Activated naive CD8-positive, alpha-beta T cell treated with anti-CD3 and anti-CD28 coated beads for 36 hours (primary cell): ENCODE measurements around the gene PERP. TPM values are rescaled to one million over a fixed set of nuclear protein-coding genes. Genes with fewer than 3 reads are reported as not detected.
"Not testable (repeated sequence)": the region's sequence is repeated elsewhere in the genome, so short reads cannot be mapped to it uniquely, and the experiment has no call there.

Experiments
- DNase-seq: peaks from one replicate; pipeline ENCODE4 v3.0.0; 2021
- H3K27ac Mint-ChIP-seq: one replicate; pipeline ENCODE4 v1.8.0; 2022; ENCODE audit warnings: mild to moderate bottlenecking, moderate library complexity, mixed read lengths
- H3K27me3 Mint-ChIP-seq: one replicate; pipeline ENCODE4 v1.8.0; 2022; ENCODE audit warnings: mild to moderate bottlenecking, mixed read lengths
- H3K36me3 Mint-ChIP-seq: one replicate; pipeline ENCODE4 v1.8.0; 2021; ENCODE audit warnings: mild to moderate bottlenecking, mixed read lengths
- H3K4me1 Mint-ChIP-seq: one replicate; pipeline ENCODE4 v1.8.0; 2021; ENCODE audit warnings: mixed read lengths
- H3K4me3 Mint-ChIP-seq: one replicate; pipeline ENCODE4 v1.8.0; 2022; ENCODE audit warnings: mild to moderate bottlenecking, moderate library complexity, mixed read lengths
- H3K9me3 Mint-ChIP-seq: one replicate; pipeline ENCODE4 v1.8.0; 2022; ENCODE audit warnings: mixed read lengths
- total RNA-seq, 2 experiments: library from RNA; stranded (reverse); gene quantifications; one replicate each; pipeline ENCODE4 v1.2.3, GENCODE V29; 2021

PERP gene
- 1 to 10 TPM; 2.0 to 2.1 TPM for total RNA-seq

DNA sequence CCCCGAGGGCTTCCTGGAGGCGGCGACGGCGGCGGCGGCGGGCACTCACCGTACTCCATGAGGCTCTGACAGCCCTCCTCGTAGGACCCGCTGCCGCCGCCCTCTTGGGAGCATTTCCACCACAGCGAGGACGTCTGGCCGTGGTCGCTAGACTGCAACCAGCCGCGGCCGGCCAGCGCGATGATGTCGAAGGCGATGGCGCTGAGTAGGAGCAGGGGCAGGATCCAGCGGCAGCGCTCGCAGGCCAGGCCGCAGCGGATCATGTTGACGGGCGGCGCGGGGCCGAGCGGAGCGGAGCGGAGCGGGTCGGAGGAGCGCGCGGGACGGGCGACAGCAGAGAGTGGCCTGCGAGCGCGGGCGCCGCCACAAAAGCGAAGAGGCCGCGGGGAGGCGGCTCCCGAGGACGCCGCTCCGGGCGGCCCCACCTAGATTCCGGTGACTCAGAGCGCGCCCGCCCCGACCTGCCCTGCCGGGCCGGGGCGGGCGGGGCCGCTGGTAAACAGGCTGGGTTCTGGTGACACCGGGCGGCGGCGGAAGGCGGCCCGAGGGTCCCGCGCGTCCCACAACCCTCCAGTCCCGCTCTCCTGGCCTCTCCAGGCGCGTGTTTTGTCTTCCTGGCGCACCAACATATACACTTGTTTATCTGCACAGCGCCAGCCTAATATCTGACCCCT lies at the start of gene PERP:
Gene PERP (minus strand): TSS at position 342 of the 674 bp plus-strand sequence. CDS start 79 bp downstream, at position 263.
- peak; percentile 74 for DNase-seq
- H3K9me3 Mint-ChIP-seq = no peaks in the 10 kb centered on the region
- H3K4me3 Mint-ChIP-seq = peak within 1 kb of the TSS; percentile 84
- peak within 1 kb of the TSS; percentile 69 for H3K27ac Mint-ChIP-seq
- peaks cover 12% of the 10 kb centered on the region for H3K4me1 Mint-ChIP-seq
- peaks cover 45% of the 10 kb centered on the region for H3K27me3 Mint-ChIP-seq
- no peaks in the 10 kb centered on the region for H3K36me3 Mint-ChIP-seq

DNA sequence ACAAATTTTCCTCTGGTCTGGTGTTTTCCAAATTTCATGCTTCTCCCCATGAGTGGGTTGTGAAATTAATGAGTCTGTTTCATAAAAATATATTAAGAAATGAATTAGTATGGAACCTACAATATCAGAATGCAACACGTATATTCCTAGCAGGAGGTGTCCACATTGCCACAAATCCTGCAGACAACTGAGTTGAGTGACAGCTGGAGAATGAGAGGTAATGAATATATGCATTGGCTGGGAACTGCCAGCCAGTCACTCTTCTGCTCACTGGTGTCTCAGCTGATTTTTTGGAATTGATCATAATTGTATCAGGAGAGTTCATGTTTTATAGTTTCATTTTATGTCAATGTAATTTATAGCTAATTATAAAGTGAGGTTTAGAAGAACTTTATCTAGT lies 48.2 kb upstream of the PERP start:
- Mint-ChIP-seq H3K9me3 (peaks cover 6% of the 10 kb centered on the region), H3K27me3 (peaks cover 54% of the 10 kb centered on the region), H3K27ac (no peak overlapping the region), H3K36me3 (no peaks in the 10 kb centered on the region), H3K4me1 (no peaks in the 10 kb centered on the region), H3K4me3 (no peak overlapping the region)
- DNase-seq = no peak

DNA sequence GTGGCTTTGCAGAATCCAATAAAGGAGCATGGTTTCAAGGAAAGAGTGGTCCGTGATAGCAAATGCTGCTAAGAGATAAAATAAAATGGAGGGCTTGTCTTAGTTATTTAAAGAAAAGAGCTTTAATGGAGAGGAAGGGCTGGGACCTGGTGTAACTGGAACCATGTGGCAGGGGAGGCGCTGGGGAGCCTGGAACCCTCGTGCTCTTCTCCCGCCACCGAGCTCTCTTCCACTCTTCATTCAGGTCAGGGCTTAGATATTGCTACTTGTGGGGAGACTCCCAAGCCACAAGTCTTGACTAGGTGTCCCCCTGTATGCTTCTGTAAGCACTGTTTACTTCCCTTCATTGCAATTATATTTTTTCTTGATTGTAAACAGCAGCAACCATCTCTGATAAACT lies 39.3 kb upstream of the PERP start:
- Mint-ChIP-seq H3K36me3 (no peaks in the 10 kb centered on the region), H3K4me3 (no peak overlapping the region)
- DNase-seq = no peak

DNA sequence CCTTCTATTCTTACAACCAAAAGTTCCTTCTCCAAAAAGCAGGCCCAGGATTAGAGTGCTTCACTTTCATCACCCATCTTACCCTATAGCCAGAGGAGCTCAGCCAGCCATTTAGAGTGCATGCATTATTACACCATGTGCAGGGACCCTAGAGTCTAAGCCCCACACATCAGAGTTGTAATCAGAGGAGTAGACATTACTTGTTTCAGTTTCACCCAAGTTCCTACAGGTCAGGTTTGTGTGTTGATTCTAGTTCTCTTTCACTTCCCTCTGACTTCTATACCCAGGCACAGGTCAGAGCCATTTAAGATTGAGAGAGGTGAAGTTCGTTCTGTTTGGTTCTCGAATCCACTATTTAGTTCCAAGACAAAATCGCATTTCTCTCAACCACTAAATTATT lies 38.2 kb upstream of the PERP start:
- H3K27me3 Mint-ChIP-seq = peaks cover 37% of the 10 kb centered on the region
- DNase-seq = no peak
- H3K27ac Mint-ChIP-seq = no peak overlapping the region
- peaks cover 7% of the 10 kb centered on the region for H3K9me3 Mint-ChIP-seq
- H3K4me1 Mint-ChIP-seq = no peaks in the 10 kb centered on the region
- H3K4me3 Mint-ChIP-seq = no peak overlapping the region
- no peaks in the 10 kb centered on the region for H3K36me3 Mint-ChIP-seq

More for the DNA sequence above, 39.3 kb upstream of the PERP start:
- H3K9me3 Mint-ChIP-seq = peaks cover 7% of the 10 kb centered on the region
- H3K27ac Mint-ChIP-seq = no peak overlapping the region
- H3K27me3 Mint-ChIP-seq = peaks cover 32% of the 10 kb centered on the region
- no peaks in the 10 kb centered on the region for H3K4me1 Mint-ChIP-seq

DNA sequence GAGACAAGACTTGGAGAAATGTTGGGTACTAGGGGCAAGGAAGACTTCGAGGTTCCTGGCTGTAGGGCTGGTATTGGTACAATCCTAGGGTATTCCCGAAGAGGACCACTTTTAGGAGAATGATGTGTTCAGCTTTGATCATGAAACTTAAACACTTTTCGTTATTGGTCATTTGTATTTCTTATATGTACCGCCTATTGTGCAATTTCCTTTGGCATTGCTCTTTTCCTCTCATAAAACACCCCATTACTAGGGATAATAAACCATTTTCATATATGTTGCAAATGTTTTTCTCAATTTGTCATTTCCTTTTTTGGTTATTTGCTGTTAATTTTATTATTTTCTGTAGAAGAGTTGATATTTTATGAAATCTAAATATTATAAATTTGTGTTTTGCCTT lies 35.6 kb upstream of the PERP start:
- H3K4me3 Mint-ChIP-seq = no peak overlapping the region
- no peaks in the 10 kb centered on the region for H3K4me1 Mint-ChIP-seq
- H3K9me3 Mint-ChIP-seq = peaks cover 7% of the 10 kb centered on the region
- DNase-seq = no peak
- H3K27ac Mint-ChIP-seq = no peak overlapping the region
- peaks cover 40% of the 10 kb centered on the region for H3K27me3 Mint-ChIP-seq
- H3K36me3 Mint-ChIP-seq = no peaks in the 10 kb centered on the region

DNA sequence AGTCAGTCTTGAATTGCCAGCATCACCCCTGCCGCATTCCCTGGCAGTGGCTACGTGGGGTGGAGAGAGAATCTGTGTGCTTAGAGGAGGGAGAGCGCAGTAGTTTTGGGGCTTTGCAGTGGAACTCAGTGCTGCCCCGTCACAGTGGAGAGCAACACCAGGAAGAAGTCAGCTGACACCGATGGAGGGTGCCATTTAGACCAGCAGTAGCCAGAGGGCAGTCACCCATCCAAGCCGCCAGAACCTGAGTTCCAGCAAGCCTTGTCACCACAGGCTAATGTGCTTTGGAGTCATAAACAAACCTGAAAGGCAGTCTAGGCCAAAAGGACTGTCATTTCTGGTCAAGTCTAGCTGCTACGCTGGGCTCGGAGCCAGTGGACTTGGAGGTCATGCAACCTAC lies 22.0 kb upstream of the PERP start:
- H3K27ac Mint-ChIP-seq = no peak overlapping the region
- peaks cover 5% of the 10 kb centered on the region for H3K27me3 Mint-ChIP-seq
- H3K4me1 Mint-ChIP-seq = no peaks in the 10 kb centered on the region
- no peak overlapping the region for H3K4me3 Mint-ChIP-seq
- H3K9me3 Mint-ChIP-seq = peaks cover under 1% of the 10 kb centered on the region
- H3K36me3 Mint-ChIP-seq = no peaks in the 10 kb centered on the region
- DNase-seq = no peak

DNA sequence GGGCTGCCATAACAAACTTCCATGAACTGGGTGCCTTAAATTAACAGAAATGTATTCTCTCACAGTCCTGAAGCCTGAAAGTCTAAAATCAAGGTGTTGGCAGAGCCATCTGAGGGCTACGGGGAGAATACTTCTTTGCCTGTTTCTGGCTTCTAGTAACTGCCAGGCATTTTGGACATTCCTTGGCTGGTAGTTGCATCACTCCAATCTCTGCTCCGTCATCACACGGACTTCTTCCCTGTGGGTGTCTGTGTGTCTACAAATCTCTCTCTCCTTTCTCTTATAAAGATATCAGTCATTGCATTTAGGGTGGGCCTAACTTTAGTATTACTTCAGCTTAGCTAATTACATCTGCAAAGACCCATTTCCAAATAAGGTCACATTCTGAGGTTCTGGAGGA lies 20.9 kb upstream of the PERP start:
- Mint-ChIP-seq H3K4me1 (no peaks in the 10 kb centered on the region), H3K27ac (no peak overlapping the region), H3K9me3 (peaks cover 3% of the 10 kb centered on the region), H3K4me3 (no peak overlapping the region), H3K36me3 (no peaks in the 10 kb centered on the region), H3K27me3 (peaks cover 3% of the 10 kb centered on the region)
- no peak for DNase-seq

DNA sequence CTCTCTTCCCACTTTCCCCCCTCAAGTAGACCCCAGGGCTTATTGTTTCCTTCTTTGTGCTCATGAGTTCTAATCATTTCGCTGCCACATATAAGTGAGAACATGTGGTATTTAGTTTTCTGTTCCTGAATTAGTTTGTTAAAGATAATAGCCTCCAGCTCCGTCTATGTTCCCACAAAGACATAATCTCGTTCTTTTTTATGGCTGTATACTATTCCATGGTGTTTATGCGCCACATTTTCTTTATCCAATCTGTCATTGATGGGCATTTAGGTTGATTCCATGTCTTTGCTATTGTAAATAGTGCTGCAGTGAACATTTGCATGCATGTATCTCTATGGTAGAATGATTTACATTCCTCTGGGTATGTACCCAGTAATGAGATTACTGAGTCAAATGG lies 16.9 kb upstream of the PERP start:
- Mint-ChIP-seq H3K27me3 (peaks cover 13% of the 10 kb centered on the region), H3K9me3 (peaks cover 3% of the 10 kb centered on the region), H3K36me3 (no peaks in the 10 kb centered on the region)

DNA sequence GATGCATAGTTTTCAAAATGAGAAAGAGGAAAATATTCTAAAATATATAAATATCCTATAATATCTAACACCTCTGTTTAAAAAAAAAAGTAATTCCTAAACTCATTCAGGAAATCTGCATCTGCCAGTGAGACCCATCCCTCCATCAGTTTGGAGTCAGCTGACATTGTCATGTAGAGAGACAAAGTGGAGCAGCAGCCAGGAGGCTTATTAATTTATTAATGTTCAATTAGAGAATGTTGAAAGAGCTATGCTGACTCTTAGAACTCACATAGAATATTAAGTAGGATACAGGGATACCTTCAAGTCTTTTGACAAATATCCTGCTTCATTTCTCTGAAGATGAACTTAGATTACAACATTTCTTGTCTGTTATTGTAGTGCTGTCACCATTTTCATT lies 12.8 kb upstream of the PERP start:
- Mint-ChIP-seq H3K36me3 (no peaks in the 10 kb centered on the region), H3K4me1 (peaks cover 6% of the 10 kb centered on the region), H3K27ac (no peak overlapping the region), H3K27me3 (peaks cover 23% of the 10 kb centered on the region), H3K4me3 (no peak overlapping the region), H3K9me3 (peaks cover 3% of the 10 kb centered on the region)
- DNase-seq = no peak

More for the DNA sequence above, 16.9 kb upstream of the PERP start:
- H3K27ac Mint-ChIP-seq = no peak overlapping the region
- H3K4me3 Mint-ChIP-seq = no peak overlapping the region
- no peaks in the 10 kb centered on the region for H3K4me1 Mint-ChIP-seq
- DNase-seq = no peak

DNA sequence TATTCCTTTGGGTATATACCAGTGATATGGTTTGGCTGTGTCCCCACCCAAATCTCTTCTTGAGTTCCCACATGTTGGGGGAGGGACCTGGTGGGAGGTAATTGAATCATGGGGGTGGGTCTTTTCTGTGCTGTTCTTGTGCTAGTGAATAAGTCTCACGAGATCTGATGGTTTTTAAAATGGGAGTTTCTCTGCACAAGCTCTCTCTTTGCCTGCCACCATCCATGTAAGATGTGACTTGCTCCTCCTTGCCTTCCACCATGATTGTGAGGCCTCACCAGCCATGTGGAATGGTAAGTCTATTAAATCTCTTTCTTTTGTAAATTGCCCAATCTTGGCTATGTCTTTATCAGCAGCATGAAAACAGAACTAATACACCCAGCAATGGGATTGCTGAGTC lies 12.0 kb upstream of the PERP start:
- H3K4me3 Mint-ChIP-seq, H3K9me3 Mint-ChIP-seq, DNase-seq, H3K27ac Mint-ChIP-seq, H3K36me3 Mint-ChIP-seq, H3K4me1 Mint-ChIP-seq: not testable (repeated sequence)
- H3K27me3 Mint-ChIP-seq = peaks cover 27% of the 10 kb centered on the region

DNA sequence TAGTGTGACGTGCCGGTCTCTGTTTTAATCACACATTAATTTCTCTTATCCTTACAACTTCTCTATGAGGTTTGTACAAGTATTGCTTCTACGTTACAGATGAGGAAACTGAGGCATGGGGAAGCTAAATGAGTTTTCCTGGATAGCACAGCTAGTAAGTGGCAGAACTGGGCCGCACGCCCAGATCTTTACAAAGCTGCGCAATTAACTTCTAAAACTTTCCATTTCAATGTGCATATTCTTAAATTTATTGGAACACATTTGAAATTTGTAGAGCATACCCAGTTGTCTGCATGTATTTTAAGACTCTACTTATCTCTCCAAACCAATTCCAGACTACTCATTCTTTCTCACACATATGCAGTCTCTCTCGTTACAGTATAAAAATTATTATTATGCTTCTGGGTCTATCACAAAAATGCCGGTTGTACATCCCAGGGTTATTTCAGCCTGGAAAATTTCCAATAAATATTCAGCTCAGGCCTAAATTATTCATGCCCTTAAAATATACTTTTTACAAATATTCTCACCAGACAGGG lies 10.2 kb upstream of the PERP start:
- DNase-seq = no peak
- Mint-ChIP-seq H3K4me1 (peaks cover 6% of the 10 kb centered on the region), H3K27ac (no peak overlapping the region), H3K4me3 (no peak overlapping the region), H3K36me3 (no peaks in the 10 kb centered on the region), H3K9me3 (no peaks in the 10 kb centered on the region), H3K27me3 (peaks cover 24% of the 10 kb centered on the region)

DNA sequence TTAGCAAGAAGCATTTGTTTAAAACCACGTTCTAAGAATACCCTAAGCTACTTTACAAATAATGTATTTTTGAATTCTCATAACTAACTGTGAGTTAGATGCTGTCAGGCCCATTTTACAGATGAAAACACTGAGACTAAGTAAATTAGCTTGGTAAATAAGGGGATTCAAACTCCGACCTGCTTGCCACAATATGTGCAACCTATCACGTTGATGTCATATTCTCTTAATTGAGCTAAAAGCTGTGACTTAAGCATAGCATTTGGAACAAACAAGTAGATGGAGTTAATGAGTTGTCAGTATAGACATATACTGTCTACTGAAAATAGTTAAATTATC lies 9.4 kb upstream of the PERP start:
- no peak for DNase-seq
- Mint-ChIP-seq H3K4me1 (peaks cover 6% of the 10 kb centered on the region), H3K36me3 (no peaks in the 10 kb centered on the region), H3K4me3 (no peak overlapping the region), H3K9me3 (no peaks in the 10 kb centered on the region), H3K27ac (no peak overlapping the region), H3K27me3 (peaks cover 24% of the 10 kb centered on the region)

DNA sequence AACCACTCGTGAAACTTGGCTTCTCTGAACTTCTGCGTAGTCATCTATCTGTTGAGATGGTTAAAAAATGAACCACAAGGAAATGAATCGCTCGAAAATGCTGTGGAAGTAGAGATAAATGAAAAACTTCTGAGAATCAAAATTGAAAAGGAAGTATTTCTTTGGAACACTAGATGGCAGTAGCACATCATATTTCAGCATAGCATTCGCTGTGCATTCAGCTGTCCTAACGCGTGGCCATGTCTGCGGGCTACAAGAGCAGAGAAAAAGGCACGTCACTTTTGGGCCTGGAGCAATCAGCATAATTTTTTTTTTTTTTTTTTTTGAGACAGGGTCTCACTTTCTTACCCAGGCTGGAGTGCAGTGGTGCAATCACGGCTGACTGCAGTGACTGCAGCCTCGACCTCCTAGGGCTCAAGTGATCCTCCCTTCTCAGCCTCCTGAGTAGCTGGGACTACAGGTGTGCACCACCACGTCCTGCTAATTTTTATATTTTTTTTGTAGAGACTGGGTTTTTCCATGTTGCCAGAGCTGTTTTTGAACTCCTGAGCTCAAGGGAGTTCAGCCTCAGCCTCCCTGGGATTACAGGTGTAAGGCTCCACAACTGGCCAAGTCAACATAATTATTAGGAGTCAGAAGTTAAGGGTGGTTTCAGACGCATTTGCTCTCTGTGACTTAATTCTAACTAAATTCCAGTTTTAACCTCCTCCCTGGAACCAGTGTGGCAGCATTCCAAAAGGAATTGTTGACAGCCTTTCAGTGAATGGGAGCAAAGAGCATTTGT lies 8.8 kb upstream of the PERP start:
- no peaks in the 10 kb centered on the region for H3K9me3 Mint-ChIP-seq
- H3K4me3 Mint-ChIP-seq = no peak overlapping the region
- peaks cover 6% of the 10 kb centered on the region for H3K4me1 Mint-ChIP-seq
- DNase-seq = peak; percentile 16
- H3K27ac Mint-ChIP-seq = no peak overlapping the region
- no peaks in the 10 kb centered on the region for H3K36me3 Mint-ChIP-seq
- H3K27me3 Mint-ChIP-seq = peaks cover 20% of the 10 kb centered on the region

DNA sequence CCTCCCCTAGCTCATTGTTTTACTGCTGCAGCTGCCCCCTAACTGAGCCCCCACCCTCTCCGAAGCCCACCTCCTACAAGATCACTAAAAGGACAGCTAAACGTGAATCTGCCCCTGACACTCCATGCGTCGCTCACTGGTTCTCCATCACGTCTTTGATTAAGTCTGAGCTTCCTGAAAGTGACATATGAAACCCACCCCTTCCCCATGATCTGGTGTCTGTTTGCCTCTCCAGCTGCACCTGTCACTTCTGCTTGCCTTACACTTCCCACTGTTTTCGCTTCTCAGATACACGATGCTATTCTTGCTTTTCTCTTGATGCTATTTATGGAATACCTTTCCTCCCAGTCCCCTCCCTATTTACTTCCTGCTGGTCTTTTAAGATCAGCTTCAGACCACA lies 8.0 kb upstream of the PERP start:
- Mint-ChIP-seq H3K27me3 (peaks cover 14% of the 10 kb centered on the region), H3K27ac (no peak overlapping the region)

DNA sequence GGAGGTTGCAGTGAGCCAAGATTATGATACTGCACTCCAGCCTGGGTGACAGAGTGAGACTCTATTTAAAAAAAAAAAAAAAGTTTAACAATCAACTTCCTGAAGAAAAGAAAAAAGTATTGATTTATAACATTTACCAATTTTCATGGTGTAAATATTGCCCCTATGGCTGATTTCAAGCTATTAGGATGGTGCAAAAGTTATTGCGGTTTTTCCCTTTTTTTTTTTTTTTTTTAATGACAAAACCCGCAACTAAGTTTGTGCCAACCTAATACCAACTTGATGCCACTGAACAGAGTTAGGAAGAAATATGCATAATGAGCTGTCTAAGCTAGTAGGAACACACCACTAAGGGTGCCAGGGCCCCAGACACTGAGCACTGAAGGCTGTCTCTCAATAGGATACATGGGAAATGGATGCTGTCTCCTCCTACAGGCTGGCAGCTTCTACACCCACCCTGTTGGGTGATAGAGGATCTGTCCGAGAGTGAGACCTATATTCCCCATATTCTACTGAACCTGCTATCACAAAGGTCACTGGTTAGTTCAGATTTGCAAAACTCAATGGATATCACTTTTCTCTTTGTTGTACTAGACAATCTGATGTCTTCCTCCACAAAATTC lies 6.5 kb upstream of the PERP start:
- no peak overlapping the region for H3K4me3 Mint-ChIP-seq
- H3K36me3 Mint-ChIP-seq = no peaks in the 10 kb centered on the region
- peaks cover 20% of the 10 kb centered on the region for H3K27me3 Mint-ChIP-seq
- H3K9me3 Mint-ChIP-seq = no peaks in the 10 kb centered on the region
- H3K4me1 Mint-ChIP-seq = peaks cover 10% of the 10 kb centered on the region
- no peak for DNase-seq
- no peak overlapping the region for H3K27ac Mint-ChIP-seq

More for the DNA sequence above, 8.0 kb upstream of the PERP start:
- H3K4me1 Mint-ChIP-seq = peaks cover 6% of the 10 kb centered on the region
- no peaks in the 10 kb centered on the region for H3K36me3 Mint-ChIP-seq
- no peak for DNase-seq
- no peak overlapping the region for H3K4me3 Mint-ChIP-seq
- H3K9me3 Mint-ChIP-seq = no peaks in the 10 kb centered on the region
